Anterior cingulate cortex (tissue), 58 donors: ENCODE results near the gene FLT3.
"Not testable (repeated sequence)": the region's sequence is repeated elsewhere in the genome, so short reads cannot be mapped to it uniquely, and the experiment has no call there.

Experiments
- DNase-seq, 58 donors: peaks; one replicate each; lab custom pipeline; 2025; lab: John Stamatoyannopoulos, UW

FLT3 gene

GRCh38 chr13:28101886-28102285 lies 1.5 kb upstream of the FLT3 start:
- not testable (repeated sequence) for DNase-seq

- no peak for DNase-seq
Measured at GRCh38 chr13:28099396-28100149, 803 bp downstream of the FLT3 start.

- no peak for DNase-seq
Measured at GRCh38 chr13:28097503-28097902, 2.9 kb downstream of the FLT3 start.

GRCh38 chr13:28094306-28094705 lies 6.1 kb downstream of the FLT3 start:
- DNase-seq: no peak

GRCh38 chr13:28093881-28094280 lies 6.5 kb downstream of the FLT3 start:
- DNase-seq: no peak

GRCh38 chr13:28092431-28092830 lies 7.9 kb downstream of the FLT3 start:
- DNase-seq: no peak

- DNase-seq: no peak
Measured at GRCh38 chr13:28089065-28089464, 11.3 kb downstream of the FLT3 start.

- DNase-seq: not testable (repeated sequence)
Measured at GRCh38 chr13:28077820-28078219, 22.6 kb downstream of the FLT3 start.

- DNase-seq: no peak
Measured at GRCh38 chr13:28077231-28077630, 23.1 kb downstream of the FLT3 start.

- no peak for DNase-seq
Measured at GRCh38 chr13:28071424-28071823, 29.0 kb downstream of the FLT3 start.

- DNase-seq: no peak
Measured at GRCh38 chr13:28067491-28067890, 32.9 kb downstream of the FLT3 start.

- peak in 2 of 58 donors; percentile 1 to 7 for DNase-seq
Measured at GRCh38 chr13:28058866-28059613, 41.3 kb downstream of the FLT3 start.

GRCh38 chr13:28056970-28057712 lies 43.2 kb downstream of the FLT3 start:
- no peak for DNase-seq

- DNase-seq: no peak
Measured at GRCh38 chr13:28056426-28056825, 44.0 kb downstream of the FLT3 start.

- DNase-seq: no peak
Measured at GRCh38 chr13:28055357-28055756, 45.0 kb downstream of the FLT3 start.

GRCh38 chr13:28052945-28053344 lies 47.4 kb downstream of the FLT3 start:
- DNase-seq: no peak

- no peak for DNase-seq
Measured at GRCh38 chr13:28049880-28050875, 50.2 kb downstream of the FLT3 start.

- DNase-seq: no peak
Measured at GRCh38 chr13:28049215-28049614, 51.2 kb downstream of the FLT3 start.

GRCh38 chr13:28048768-28049167 lies 51.6 kb downstream of the FLT3 start:
- no peak for DNase-seq
